SK-N-SH treated with all-trans-retinoic acid at 6 μM for 48 hours (cell line): ENCODE results near the gene SLCO3A1.

ENCODE experiments used
- ARNTL ChIP-seq: fragments of 450-650 bp; formaldehyde crosslinking; IDR thresholded peaks from 2 replicates; pipeline ENCODE4 v1.5.0; 2020; ENCODE audit warnings: low read depth, mild to moderate bottlenecking, moderate library complexity, borderline replicate concordance
- GLIS3 ChIP-seq: fragments of 250-450 bp; sonication (Bioruptor Pico); IDR thresholded peaks from 2 replicates; pipeline ENCODE4 v1.5.0; 2020; ENCODE audit warnings: mild to moderate bottlenecking, moderate library complexity
- ISL1 ChIP-seq: fragments of 250-450 bp; sonication (Bioruptor Pico); IDR thresholded peaks from 2 replicates; pipeline ENCODE4 v2.1.2; 2022; ENCODE audit warnings: mild to moderate bottlenecking, moderate library complexity
- POU6F1 ChIP-seq: fragments of 250-450 bp; sonication (Bioruptor Pico); IDR thresholded peaks from 2 replicates; pipeline ENCODE4 v1.8.0; 2021; ENCODE audit warnings: low read depth, mild to moderate bottlenecking, moderate library complexity, borderline replicate concordance
- RARB ChIP-seq: fragments of 250-450 bp; sonication (Bioruptor Pico); IDR thresholded peaks from 2 replicates; pipeline ENCODE4 v1.8.0; 2021; ENCODE audit warnings: mild to moderate bottlenecking, moderate library complexity
- TCF4 ChIP-seq: fragments of 250-450 bp; sonication (Bioruptor Pico); IDR thresholded peaks from 2 replicates; pipeline ENCODE4 v1.8.0; 2021; ENCODE audit warnings: mild to moderate bottlenecking, moderate library complexity, borderline replicate concordance
- TOX ChIP-seq: fragments of 250-450 bp; sonication (Bioruptor Pico); IDR thresholded peaks from 2 replicates; pipeline ENCODE4 v1.8.0; 2021; ENCODE audit warnings: mild to moderate bottlenecking, moderate library complexity, borderline replicate concordance
- ZC3H10 ChIP-seq: fragments of 250-450 bp; sonication (Bioruptor Pico); IDR thresholded peaks from 2 replicates; pipeline ENCODE4 v1.5.1; 2021; ENCODE audit warnings: mild to moderate bottlenecking, moderate library complexity
- ZFP30 ChIP-seq: fragments of 450-650 bp; formaldehyde crosslinking; IDR thresholded peaks from 2 replicates; pipeline ENCODE4 v1.5.0; 2022; ENCODE audit warnings: mild to moderate bottlenecking, moderate library complexity
- TF ChIP-seq, protein P1 (sequence below): fragments of 250-450 bp; sonication (Bioruptor Pico); IDR thresholded peaks from 2 replicates; pipeline ENCODE4 v1.5.0; 2020; ENCODE audit warnings: mild to moderate bottlenecking, moderate library complexity
- TF ChIP-seq, protein P2 (sequence below): fragments of 250-450 bp; sonication (Bioruptor Pico); IDR thresholded peaks from 2 replicates; pipeline ENCODE4 v1.8.0; 2020; ENCODE audit warnings: mild to moderate bottlenecking, moderate library complexity, borderline replicate concordance

GRCh38 chr15:92047900-92048299 is 194.4 kb downstream of the SLCO3A1 start:
- no peak for TF ChIP-seq ZFP30 (CRISPR knock-in tag)
- no peak for TF ChIP-seq ZC3H10 (CRISPR knock-in tag)
- TF ChIP-seq GLIS3 = no peak
- TF ChIP-seq, protein P1, sequence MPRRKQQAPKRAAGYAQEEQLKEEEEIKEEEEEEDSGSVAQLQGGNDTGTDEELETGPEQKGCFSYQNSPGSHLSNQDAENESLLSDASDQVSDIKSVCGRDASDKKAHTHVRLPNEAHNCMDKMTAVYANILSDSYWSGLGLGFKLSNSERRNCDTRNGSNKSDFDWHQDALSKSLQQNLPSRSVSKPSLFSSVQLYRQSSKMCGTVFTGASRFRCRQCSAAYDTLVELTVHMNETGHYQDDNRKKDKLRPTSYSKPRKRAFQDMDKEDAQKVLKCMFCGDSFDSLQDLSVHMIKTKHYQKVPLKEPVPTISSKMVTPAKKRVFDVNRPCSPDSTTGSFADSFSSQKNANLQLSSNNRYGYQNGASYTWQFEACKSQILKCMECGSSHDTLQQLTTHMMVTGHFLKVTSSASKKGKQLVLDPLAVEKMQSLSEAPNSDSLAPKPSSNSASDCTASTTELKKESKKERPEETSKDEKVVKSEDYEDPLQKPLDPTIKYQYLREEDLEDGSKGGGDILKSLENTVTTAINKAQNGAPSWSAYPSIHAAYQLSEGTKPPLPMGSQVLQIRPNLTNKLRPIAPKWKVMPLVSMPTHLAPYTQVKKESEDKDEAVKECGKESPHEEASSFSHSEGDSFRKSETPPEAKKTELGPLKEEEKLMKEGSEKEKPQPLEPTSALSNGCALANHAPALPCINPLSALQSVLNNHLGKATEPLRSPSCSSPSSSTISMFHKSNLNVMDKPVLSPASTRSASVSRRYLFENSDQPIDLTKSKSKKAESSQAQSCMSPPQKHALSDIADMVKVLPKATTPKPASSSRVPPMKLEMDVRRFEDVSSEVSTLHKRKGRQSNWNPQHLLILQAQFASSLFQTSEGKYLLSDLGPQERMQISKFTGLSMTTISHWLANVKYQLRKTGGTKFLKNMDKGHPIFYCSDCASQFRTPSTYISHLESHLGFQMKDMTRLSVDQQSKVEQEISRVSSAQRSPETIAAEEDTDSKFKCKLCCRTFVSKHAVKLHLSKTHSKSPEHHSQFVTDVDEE (CRISPR knock-in tag) = no peak
- no peak for TF ChIP-seq TOX (CRISPR knock-in tag)
- TF ChIP-seq ISL1 (CRISPR knock-in tag) = no peak
- no peak for TF ChIP-seq RARB (CRISPR knock-in tag)
- TF ChIP-seq, protein P2, sequence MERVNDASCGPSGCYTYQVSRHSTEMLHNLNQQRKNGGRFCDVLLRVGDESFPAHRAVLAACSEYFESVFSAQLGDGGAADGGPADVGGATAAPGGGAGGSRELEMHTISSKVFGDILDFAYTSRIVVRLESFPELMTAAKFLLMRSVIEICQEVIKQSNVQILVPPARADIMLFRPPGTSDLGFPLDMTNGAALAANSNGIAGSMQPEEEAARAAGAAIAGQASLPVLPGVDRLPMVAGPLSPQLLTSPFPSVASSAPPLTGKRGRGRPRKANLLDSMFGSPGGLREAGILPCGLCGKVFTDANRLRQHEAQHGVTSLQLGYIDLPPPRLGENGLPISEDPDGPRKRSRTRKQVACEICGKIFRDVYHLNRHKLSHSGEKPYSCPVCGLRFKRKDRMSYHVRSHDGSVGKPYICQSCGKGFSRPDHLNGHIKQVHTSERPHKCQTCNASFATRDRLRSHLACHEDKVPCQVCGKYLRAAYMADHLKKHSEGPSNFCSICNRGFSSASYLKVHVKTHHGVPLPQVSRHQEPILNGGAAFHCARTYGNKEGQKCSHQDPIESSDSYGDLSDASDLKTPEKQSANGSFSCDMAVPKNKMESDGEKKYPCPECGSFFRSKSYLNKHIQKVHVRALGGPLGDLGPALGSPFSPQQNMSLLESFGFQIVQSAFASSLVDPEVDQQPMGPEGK (CRISPR knock-in tag) = no peak
- TF ChIP-seq ARNTL = no peak
- no peak for TF ChIP-seq TCF4
- no peak for TF ChIP-seq POU6F1 (CRISPR knock-in tag)
